ENCODE results near the gene FAM193A.
"Not testable (repeated sequence)": the region's sequence is repeated elsewhere in the genome, so short reads cannot be mapped to it uniquely, and the experiment has no call there.

The FAM193A gene, protein sequence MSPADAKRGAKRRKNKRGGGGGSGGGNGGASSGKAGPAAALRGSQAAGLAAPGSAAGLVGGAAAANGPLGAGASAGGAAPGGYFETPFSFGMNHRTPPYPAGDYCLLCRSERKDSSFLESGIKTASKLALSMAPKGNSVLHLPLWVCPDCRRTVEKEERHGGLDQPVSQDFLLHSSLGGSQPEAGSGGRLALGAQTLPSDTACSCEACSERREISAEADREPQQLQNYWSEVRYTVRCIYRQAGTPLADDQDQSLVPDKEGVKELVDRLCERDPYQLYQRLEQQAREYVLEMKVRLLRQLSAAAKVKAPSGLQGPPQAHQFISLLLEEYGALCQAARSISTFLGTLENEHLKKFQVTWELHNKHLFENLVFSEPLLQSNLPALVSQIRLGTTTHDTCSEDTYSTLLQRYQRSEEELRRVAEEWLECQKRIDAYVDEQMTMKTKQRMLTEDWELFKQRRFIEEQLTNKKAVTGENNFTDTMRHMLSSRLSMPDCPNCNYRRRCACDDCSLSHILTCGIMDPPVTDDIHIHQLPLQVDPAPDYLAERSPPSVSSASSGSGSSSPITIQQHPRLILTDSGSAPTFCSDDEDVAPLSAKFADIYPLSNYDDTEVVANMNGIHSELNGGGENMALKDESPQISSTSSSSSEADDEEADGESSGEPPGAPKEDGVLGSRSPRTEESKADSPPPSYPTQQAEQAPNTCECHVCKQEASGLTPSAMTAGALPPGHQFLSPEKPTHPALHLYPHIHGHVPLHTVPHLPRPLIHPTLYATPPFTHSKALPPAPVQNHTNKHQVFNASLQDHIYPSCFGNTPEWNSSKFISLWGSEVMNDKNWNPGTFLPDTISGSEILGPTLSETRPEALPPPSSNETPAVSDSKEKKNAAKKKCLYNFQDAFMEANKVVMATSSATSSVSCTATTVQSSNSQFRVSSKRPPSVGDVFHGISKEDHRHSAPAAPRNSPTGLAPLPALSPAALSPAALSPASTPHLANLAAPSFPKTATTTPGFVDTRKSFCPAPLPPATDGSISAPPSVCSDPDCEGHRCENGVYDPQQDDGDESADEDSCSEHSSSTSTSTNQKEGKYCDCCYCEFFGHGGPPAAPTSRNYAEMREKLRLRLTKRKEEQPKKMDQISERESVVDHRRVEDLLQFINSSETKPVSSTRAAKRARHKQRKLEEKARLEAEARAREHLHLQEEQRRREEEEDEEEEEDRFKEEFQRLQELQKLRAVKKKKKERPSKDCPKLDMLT (N-terminal part only)

DNA sequence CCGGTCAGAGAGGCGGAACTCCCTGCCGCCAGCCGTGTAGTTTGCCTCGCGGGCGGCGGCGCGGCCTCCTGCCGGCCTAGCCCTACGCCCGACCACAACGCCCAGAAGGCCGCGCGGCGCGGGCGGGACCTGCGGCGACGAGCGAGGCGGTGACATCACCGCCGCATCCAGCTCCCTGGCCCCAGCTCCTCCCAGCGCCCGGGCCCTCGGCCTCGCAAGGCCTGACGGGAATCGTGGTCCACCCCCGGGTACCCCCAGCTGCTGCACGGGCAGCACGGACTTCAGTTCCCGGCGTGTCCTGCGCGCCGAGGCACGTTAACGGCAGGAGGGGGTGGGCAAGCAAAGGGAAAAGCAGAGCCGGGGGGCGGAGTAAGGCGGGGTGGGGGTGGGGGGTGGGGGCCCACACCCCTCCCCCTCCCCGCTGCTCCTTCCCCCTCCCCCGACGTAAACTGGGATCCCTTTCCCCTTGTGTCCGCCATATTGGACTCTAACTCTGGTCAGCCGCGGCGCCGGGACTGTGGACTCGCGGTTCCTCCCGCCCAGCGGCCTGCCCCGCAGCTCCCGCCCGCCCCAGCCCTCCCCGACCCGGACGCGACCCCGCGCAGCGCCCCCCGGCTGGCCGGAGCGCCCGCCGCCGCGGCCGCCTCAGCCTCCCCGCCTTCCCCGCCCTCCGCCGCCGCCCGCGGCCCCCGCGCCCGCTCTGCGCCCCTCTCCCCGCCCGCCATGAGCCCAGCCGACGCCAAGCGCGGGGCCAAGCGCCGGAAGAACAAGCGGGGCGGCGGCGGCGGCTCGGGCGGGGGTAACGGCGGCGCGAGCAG, at the start of gene FAM193A:
Gene FAM193A (plus strand): TSS at position 455 of the 818 bp plus-strand sequence. CDS start 269 bp downstream, at position 724.
- DNase-seq (ENCODE audit: low read depth), result peak; percentile 96

DNA sequence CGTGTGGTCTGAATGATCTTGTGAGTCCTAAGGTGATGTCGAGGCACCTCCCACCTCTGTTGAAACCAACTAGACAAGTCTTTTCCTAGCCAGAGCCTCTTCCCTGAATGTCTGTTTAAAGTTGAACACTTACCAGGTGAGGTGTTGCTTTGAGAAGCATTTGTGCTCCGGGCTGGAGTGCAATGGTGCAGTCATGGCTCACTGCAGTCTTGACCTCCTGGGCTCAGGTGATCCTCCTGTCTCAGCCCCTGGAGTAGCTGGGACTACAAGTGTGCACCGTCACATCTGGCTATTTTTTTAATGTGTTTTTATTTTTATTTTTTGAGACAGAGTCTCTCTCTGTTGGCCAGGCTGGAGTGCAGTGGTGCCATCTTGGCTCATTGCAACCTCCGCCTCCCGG, 49.5 kb upstream of the FAM193A start:
- no peak for DNase-seq (ENCODE audit: low read depth)

DNA sequence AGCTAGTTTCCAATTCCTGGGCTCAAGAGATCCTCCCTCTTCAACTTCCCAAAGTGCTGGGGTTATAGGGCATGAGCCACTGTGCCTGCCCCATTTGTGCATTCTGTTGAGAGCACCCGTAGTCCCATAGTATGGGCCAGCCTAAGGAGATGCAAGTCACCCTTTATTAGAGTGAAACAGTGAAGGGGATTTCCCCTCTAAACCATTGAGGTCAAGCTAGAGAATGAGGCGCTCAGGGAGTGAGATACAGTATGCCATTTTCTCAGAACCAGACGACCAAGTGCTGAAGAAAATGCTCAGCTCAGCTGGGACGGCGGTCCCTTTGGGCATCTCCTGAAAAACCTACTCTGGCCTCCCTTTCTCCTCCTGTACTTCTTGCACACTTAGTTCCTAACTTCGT, 48.8 kb upstream of the FAM193A start:
- DNase-seq (ENCODE audit: low read depth), result no peak

- DNase-seq (ENCODE audit: low read depth), result no peak
Measured at GRCh38 chr4:2489081-2489805, 47.2 kb upstream of the FAM193A start.

GRCh38 chr4:2489841-2490552, 46.5 kb upstream of the FAM193A start:
- DNase-seq (ENCODE audit: low read depth), result no peak

GRCh38 chr4:2492970-2493369, 43.5 kb upstream of the FAM193A start:
- no peak for DNase-seq (ENCODE audit: low read depth)

- no peak for DNase-seq (ENCODE audit: low read depth)
Measured at GRCh38 chr4:2494992-2495391, 41.5 kb upstream of the FAM193A start.

DNA sequence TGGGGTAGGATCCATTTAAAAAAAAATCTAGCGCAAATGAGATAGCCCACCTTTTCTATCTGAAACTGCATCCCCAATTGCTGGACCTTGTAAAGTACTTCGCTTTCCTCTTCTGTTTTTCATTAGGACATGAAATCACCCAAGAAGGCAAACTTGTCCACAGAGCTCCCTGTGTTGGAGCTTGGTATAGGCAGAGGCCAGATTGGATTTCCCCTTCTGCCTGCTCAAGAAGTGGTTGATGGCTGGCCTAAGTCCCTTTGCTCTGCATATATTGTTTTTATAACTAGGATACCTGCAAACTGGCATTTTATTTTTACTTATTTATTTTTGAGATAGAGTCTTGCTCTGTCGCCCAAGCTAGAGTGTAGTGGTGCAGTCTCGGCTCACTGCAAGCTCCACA, 39.1 kb upstream of the FAM193A start:
- no peak for DNase-seq (ENCODE audit: low read depth)

GRCh38 chr4:2497931-2498330, 38.5 kb upstream of the FAM193A start:
- no peak for DNase-seq (ENCODE audit: low read depth)

DNA sequence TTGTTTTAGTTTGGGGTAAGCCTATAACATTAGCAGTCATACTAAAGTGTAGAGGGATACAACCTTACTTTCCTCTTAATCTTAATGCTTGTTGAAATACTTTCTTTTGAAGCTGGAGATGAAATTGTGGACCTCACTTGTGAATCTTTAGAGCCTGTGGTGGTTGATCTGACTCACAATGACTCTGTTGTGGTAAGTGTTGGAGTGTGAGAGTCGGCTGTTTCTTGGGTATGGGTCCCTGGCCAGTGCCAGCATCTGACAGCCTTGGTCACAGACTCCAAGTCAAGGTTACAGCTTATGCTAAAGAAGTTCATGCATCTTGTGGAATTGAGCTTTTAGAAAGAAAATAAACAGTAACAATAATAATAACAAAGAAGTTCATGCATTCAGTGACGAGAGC, 35.9 kb upstream of the FAM193A start:
- no peak for DNase-seq (ENCODE audit: low read depth)

DNA sequence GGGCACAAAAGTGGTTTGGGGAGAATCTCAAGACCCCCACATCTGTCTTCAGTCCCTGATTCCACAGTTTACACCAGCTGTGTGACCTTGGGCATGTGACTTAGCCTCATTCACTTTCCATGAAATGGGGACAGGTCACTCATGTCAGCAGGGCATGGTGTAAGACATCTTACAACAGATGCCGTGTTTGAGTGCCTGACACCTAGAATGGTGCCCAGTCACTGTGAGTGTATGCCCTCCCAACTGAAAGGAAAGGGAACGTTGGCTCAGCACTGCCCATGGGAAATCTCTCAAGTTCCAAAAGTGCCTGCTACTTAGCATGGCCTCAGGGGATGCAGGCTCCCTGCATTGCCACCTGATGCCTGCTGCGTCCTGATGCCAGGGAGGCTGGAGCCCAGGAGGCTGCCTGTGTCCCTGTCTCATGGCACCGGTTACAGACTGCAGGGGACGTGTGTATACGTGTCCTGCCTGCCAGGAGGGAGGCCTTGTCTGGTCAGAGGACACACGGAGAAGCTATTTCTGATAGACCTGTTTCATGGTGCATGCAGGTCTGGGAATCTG, 35.3 kb upstream of the FAM193A start:
- DNase-seq (ENCODE audit: low read depth), result no peak

- DNase-seq (ENCODE audit: low read depth), result no peak
Measured at GRCh38 chr4:2503809-2504208, 32.6 kb upstream of the FAM193A start.

GRCh38 chr4:2507259-2507658, 29.2 kb upstream of the FAM193A start:
- DNase-seq (ENCODE audit: low read depth), result no peak

DNA sequence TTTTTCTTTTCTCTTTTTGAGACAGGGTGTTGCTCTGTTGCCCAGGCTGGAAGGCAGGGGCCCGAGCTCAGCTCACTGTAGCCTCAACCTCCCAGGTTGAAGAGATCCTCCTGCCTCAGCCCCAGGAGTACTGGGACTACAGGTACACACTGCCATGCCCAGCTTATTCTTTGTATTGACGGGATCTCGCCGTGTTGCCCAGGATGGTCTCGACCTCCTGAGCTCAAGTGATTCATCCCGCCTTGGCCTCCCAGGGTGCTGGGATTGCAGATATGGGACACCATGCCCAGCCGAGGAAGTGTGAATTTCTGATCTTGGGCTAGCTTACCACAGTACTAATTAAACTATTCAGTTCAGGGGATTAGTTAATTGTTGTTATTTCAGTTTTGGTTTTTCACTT, 28.6 kb upstream of the FAM193A start:
- no peak for DNase-seq (ENCODE audit: low read depth)

- no peak for DNase-seq (ENCODE audit: low read depth)
Measured at GRCh38 chr4:2510351-2511259, 25.8 kb upstream of the FAM193A start.

GRCh38 chr4:2511645-2512131, 24.8 kb upstream of the FAM193A start:
- DNase-seq (ENCODE audit: low read depth), result no peak

GRCh38 chr4:2512396-2513135, 23.9 kb upstream of the FAM193A start:
- no peak for DNase-seq (ENCODE audit: low read depth)

- not testable (repeated sequence) for DNase-seq (ENCODE audit: low read depth)
Measured at GRCh38 chr4:2514193-2514592, 22.3 kb upstream of the FAM193A start.
